K562 (cell line): ENCODE data around the gene ZNF322. TPM values are rescaled to one million over a fixed set of nuclear protein-coding genes. Genes with fewer than 3 reads are reported as not detected.

Experiments used
- BCL6 ChIP-seq: fragments of 250-450 bp; sonication (Bioruptor Pico); IDR thresholded peaks from 2 replicates; pipeline ENCODE4 v1.4.0; 2020
- CC2D1A ChIP-seq: fragments of 450-650 bp; IDR thresholded peaks from 2 replicates; pipeline ENCODE4 v1.6.1; 2017; ENCODE audit warnings: mild to moderate bottlenecking
- CTBP1 ChIP-seq: fragments of 450-650 bp; IDR thresholded peaks from 2 replicates; pipeline ENCODE4 v1.6.1; 2016; ENCODE audit warnings: borderline replicate concordance
- E2F1 ChIP-seq: sonication (generic); formaldehyde crosslinking; IDR thresholded peaks from 2 replicates; pipeline ENCODE4 v1.8.1; 2023; ENCODE audit warnings: mild to moderate bottlenecking, missing genetic modification reagents, moderate library complexity
- HDAC2 ChIP-seq: fragments of 450-650 bp; IDR thresholded peaks from 2 replicates; pipeline ENCODE4 v1.6.1; 2016; ENCODE audit warnings: mild to moderate bottlenecking
- HDAC3 ChIP-seq: fragments of 450-650 bp; IDR thresholded peaks from 2 replicates; pipeline ENCODE4 v1.6.1; 2018; ENCODE audit warnings: borderline replicate concordance, mild to moderate bottlenecking, moderate library complexity; ENCODE audit not compliant: partially characterized antibody
- NFIX ChIP-seq: fragments of 250-450 bp; sonication (Bioruptor Pico); IDR thresholded peaks from 2 replicates; pipeline ENCODE4 v1.4.0; 2020; ENCODE audit warnings: low read depth, mild to moderate bottlenecking, moderate library complexity
- NR2C1 ChIP-seq, 2 experiments: fragments of 450-650 bp; IDR thresholded peaks; 2 replicates each; pipeline ENCODE4 v1.6.1; 2017; ENCODE audit warnings: mild to moderate bottlenecking in 2 of 2, antibody characterized with exemption in 1 of 2, inconsistent platforms in 1 of 2, missing compliant biosample characterization in 1 of 2, missing genetic modification characterization in 1 of 2
- TARDBP ChIP-seq: fragments of 450-650 bp; IDR thresholded peaks from 2 replicates; pipeline ENCODE4 v1.6.1; 2016
- TCF3 ChIP-seq: sonication (generic); formaldehyde crosslinking; IDR thresholded peaks from 2 replicates; pipeline ENCODE4 v1.4.0; 2020; ENCODE audit warnings: mild to moderate bottlenecking, missing genetic modification reagents
- TOE1 ChIP-seq, 2 experiments: fragments of 450-650 bp in 1 of 2; sonication (generic) in 1 of 2; formaldehyde crosslinking in 1 of 2; IDR thresholded peaks; 2 replicates each; pipeline versions ENCODE4 v1.7.1 to v1.8.0; 2016 to 2022; ENCODE audit warnings: borderline replicate concordance in 2 of 2, mild to moderate bottlenecking in 2 of 2, antibody characterized with exemption in 1 of 2, inconsistent platforms in 1 of 2, low read depth in 1 of 2, missing genetic modification reagents in 1 of 2, moderate library complexity in 1 of 2
- ZC3H11A ChIP-seq: IDR thresholded peaks from 2 replicates; pipeline ENCODE4 v1.6.1; 2012; ENCODE audit warnings: low read depth, low read length, improper control_type of control experiment
- ZFP1 ChIP-seq: fragments of 450-650 bp; formaldehyde crosslinking; IDR thresholded peaks from 2 replicates; pipeline ENCODE4 v1.4.0; 2020; ENCODE audit warnings: mild to moderate bottlenecking, mixed read lengths
- ZNF134 ChIP-seq: fragments of 250-450 bp; sonication (Bioruptor Pico); conservative IDR thresholded peaks from 2 replicates; pipeline ENCODE4 v1.4.0; 2020
- ZNF41 ChIP-seq: fragments of 250-450 bp; sonication (Bioruptor Pico); conservative IDR thresholded peaks from 2 replicates; pipeline ENCODE4 v1.4.0; 2020; ENCODE audit warnings: mild to moderate bottlenecking
- ZNF507 ChIP-seq: conservative IDR thresholded peaks from 2 replicates; pipeline ENCODE4 v1.6.1; 2017; ENCODE audit warnings: missing genetic modification characterization, missing compliant biosample characterization
- ZNF696 ChIP-seq: fragments of 250-450 bp; sonication (Bioruptor Pico); conservative IDR thresholded peaks from 2 replicates; pipeline ENCODE4 v1.4.0; 2020; ENCODE audit warnings: mild to moderate bottlenecking, moderate library complexity
- polyA plus RNA-seq, 8 experiments: library from polyadenylated mRNA; depleted of rRNA in 4 of 8; stranded (reverse) in 5 of 8; unstranded in 3 of 8; fragments of >200 nt; fragmentation: Nextera tagmentation in 2 of 8; fragmentation: Illumina TruSeq in 1 of 8; extraction: Ambion mirVana in 2 of 8; extraction: Trizol in 1 of 8; gene quantifications; 2 replicates each; pipeline versions ENCODE4 v1.2.1 to v1.2.3, GENCODE V29; 2011 to 2014; ENCODE audit warnings: inconsistent platforms in 1 of 8, missing spikeins in 1 of 8
- total RNA-seq, 7 experiments: library from RNA; depleted of rRNA in 6 of 7; stranded (reverse); fragments of >200 nt in 6 of 7; fragmentation: Illumina TruSeq in 2 of 7; extraction: Trizol in 2 of 7; gene quantifications; 2 replicates each; pipeline versions ENCODE4 v1.2.1 to v1.2.3, GENCODE V29; 2011 to 2021; ENCODE audit warnings: low replicate concordance in 1 of 7
- TF ChIP-seq, protein P1 (sequence below): sonication (generic); formaldehyde crosslinking; IDR thresholded peaks from 2 replicates; pipeline ENCODE4 v1.8.0; 2022; ENCODE audit warnings: mild to moderate bottlenecking, missing genetic modification reagents, borderline replicate concordance
- TF ChIP-seq, protein P2 (sequence below): fragments of 200-800 bp; sonication (Bioruptor generic); IDR thresholded peaks from 2 replicates; pipeline ENCODE4 v1.6.1; 2016; ENCODE audit warnings: missing genetic modification characterization, missing compliant biosample characterization

The ZNF322 gene
- total and polyA plus RNA-seq, 9 of the 15 experiments (the other 6 are each of a cell fraction or from before 2014, with no cell fraction given), result 4.7 to 31.2 (median 18.7) TPM

DNA sequence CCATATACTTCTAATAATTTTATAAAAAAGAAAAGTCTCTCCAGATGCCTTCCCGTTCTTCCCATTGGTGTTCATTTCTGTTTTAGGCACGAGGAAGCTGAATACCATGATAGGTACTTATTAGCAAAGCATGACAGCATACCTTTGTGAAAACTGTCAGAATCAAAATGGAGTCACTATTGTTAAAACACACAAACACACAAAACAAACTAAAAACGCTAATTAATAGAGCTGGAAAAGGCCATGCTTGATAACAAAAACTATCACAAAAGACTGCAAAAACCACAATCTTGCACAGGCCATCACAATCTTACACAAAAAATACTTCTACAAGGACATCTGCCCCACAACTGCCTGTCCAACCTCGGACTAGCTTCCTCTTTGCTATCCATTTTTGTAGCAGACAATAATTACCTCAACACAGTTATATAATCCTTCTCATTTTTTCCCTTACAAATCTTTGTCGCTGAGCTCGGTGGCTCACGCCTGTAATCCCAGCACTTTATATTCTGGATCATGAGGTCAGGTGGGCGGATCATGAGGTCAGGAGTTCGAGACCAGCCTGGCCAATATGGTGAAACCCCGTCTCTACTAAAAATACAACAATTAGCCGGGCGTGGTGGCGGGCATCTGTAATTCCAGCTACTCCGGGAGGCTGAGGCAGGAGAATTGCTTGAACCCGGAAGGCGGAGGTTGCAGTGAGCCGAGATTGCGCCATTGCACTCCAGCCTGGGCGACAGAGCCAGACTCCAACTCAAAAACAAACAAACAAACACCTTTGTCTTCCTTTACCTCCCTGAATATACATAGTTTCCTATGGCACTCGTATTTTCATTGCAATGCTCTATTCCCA is 66.0 kb downstream of the ZNF322 start (continued):
- TF ChIP-seq ZNF41 (CRISPR knock-in tag) (peak; percentile 81), NFIX (CRISPR knock-in tag) (0 out of 2 replicates have a peak, but pooled peaks have one; percentile 33), NR2C1 (IDR thresholded peaks at IDR 0.05) (peak; percentile 15; the same call in 1 of the 2 replicates), NR2C1 (tag; IDR thresholded peaks at IDR 0.05) (peak; percentile 63), TOE1 (IDR thresholded peaks at IDR 0.05; ENCODE audit: borderline replicate concordance) (peak; percentile 67; the same call in 1 of the 2 replicates), TOE1 (CRISPR knock-in tag; IDR thresholded peaks at IDR 0.05; ENCODE audit: borderline replicate concordance, low read depth) (no peak), ZNF507 (tag) (peak; percentile 51; the same call in 1 of the 2 replicates), E2F1 (CRISPR knock-in tag) (peak; percentile 16; the same call in 1 of the 2 replicates), BCL6 (peak; percentile 73; the same call in 1 of the 2 replicates), ZC3H11A (no peak), TARDBP (no peak), TCF3 (no peak), HDAC3 (peak; percentile 6), ZNF696 (CRISPR knock-in tag) (no peak), CTBP1 (no peak), HDAC2 (peak; percentile 56; the same call in 1 of the 2 replicates), CC2D1A (peak; percentile 68), ZFP1 (CRISPR knock-in tag) (0 out of 2 replicates have a peak, but pooled peaks have one; percentile 38), ZNF134 (CRISPR knock-in tag) (peak; percentile 60; the same call in 1 of the 2 replicates)
- TF ChIP-seq, protein P1, sequence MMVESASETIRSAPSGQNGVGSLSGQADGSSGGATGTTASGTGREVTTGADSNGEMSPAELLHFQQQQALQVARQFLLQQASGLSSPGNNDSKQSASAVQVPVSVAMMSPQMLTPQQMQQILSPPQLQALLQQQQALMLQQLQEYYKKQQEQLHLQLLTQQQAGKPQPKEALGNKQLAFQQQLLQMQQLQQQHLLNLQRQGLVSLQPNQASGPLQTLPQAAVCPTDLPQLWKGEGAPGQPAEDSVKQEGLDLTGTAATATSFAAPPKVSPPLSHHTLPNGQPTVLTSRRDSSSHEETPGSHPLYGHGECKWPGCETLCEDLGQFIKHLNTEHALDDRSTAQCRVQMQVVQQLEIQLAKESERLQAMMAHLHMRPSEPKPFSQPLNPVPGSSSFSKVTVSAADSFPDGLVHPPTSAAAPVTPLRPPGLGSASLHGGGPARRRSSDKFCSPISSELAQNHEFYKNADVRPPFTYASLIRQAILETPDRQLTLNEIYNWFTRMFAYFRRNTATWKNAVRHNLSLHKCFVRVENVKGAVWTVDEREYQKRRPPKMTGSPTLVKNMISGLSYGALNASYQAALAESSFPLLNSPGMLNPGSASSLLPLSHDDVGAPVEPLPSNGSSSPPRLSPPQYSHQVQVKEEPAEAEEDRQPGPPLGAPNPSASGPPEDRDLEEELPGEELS (CRISPR knock-in tag), result no peak
- TF ChIP-seq, protein P2, sequence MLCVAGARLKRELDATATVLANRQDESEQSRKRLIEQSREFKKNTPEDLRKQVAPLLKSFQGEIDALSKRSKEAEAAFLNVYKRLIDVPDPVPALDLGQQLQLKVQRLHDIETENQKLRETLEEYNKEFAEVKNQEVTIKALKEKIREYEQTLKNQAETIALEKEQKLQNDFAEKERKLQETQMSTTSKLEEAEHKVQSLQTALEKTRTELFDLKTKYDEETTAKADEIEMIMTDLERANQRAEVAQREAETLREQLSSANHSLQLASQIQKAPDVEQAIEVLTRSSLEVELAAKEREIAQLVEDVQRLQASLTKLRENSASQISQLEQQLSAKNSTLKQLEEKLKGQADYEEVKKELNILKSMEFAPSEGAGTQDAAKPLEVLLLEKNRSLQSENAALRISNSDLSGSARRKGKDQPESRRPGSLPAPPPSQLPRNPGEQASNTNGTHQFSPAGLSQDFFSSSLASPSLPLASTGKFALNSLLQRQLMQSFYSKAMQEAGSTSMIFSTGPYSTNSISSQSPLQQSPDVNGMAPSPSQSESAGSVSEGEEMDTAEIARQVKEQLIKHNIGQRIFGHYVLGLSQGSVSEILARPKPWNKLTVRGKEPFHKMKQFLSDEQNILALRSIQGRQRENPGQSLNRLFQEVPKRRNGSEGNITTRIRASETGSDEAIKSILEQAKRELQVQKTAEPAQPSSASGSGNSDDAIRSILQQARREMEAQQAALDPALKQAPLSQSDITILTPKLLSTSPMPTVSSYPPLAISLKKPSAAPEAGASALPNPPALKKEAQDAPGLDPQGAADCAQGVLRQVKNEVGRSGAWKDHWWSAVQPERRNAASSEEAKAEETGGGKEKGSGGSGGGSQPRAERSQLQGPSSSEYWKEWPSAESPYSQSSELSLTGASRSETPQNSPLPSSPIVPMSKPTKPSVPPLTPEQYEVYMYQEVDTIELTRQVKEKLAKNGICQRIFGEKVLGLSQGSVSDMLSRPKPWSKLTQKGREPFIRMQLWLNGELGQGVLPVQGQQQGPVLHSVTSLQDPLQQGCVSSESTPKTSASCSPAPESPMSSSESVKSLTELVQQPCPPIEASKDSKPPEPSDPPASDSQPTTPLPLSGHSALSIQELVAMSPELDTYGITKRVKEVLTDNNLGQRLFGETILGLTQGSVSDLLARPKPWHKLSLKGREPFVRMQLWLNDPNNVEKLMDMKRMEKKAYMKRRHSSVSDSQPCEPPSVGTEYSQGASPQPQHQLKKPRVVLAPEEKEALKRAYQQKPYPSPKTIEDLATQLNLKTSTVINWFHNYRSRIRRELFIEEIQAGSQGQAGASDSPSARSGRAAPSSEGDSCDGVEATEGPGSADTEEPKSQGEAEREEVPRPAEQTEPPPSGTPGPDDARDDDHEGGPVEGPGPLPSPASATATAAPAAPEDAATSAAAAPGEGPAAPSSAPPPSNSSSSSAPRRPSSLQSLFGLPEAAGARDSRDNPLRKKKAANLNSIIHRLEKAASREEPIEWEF, result peak; percentile 76; the same call in 1 of the 2 replicates
